ENCODE data around the gene LRRC8A. TPM values are rescaled to one million over a fixed set of nuclear protein-coding genes. Genes with fewer than 3 reads are reported as not detected.

The LRRC8A gene
- total and polyA plus RNA-seq, 2 of the 13 experiments (the other 11 are each of a cell fraction or from before 2014, with no cell fraction given) = 16.1 to 40.6 TPM

DNA sequence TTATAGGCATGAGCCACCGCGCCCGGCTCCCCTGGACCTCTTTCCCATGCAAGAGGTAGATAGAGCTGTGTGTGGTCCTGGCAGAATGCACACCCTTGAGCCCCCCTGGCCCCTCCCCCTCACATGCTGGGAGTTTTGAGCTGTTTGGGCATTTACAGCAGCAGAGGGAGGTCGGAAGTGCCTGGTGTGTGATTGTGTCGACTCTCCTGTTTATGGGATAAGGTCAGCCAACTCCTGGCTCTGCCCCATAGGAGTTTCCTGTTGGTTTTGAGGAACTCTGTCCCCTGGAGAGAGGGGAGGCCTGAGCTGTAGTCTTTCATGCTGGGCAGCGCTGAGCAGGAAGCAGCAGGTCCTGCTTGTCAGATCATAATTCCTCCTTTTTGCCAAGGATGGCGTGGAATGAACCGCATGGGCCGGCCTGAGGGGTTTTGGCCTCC lies 6.0 kb downstream of the LRRC8A start:
- in situ Hi-C loops (cut with HindIII; ENCODE audit: extremely low pct_ligation_motif_present, low pct_unique_long_range_greater_than_20kb) = no loop called here
- peaks cover 22% of the 10 kb centered on the region for H3K4me1 ChIP-seq (ENCODE audit: insufficient read depth, low read length)
- no peak overlapping the region for H3K9ac ChIP-seq (ENCODE audit: insufficient read depth, low read depth, low read length)
- DNase-seq (ENCODE audit: low spot score) = no peak
- no peak overlapping the region for H2AFZ ChIP-seq (ENCODE audit: low read length)
- POLR2A ChIA-PET = no interaction called here
- CTCF ChIA-PET (ENCODE audit: low intra/inter-chr PET ratio, low total read pairs) = no interaction called here
- H3K36me3 ChIP-seq (replicated peaks in 1 of 2; ENCODE audit: control insufficient read depth in 1 of 2, insufficient read depth in 2 of 2, low read length in 2 of 2) = peaks cover 19 to 62% of the 10 kb centered on the region in 2 experiments; a peak in 4 of 5 replicates
- no peaks in the 10 kb centered on the region for H3K9me3 ChIP-seq (ENCODE audit: low read length)
- H3K27ac ChIP-seq (ENCODE audit: extremely low read length, insufficient read depth, low read length) = no peak overlapping the region
- 97% methylated on average over 9 of the region's 9 CpGs for WGBS (ENCODE audit: low lambda C conversion rate)
- BruUV-seq (replicated peaks) = no TSS peak
- no peaks in the 10 kb centered on the region for H4K20me1 ChIP-seq (ENCODE audit: insufficient read depth, low read length)
- ATAC-seq = no peak
- no peak for TF ChIP-seq ZEB1 (IDR thresholded peaks at IDR 0.05; ENCODE audit: insufficient replicate concordance, low read depth)
- TF ChIP-seq, protein P1, sequence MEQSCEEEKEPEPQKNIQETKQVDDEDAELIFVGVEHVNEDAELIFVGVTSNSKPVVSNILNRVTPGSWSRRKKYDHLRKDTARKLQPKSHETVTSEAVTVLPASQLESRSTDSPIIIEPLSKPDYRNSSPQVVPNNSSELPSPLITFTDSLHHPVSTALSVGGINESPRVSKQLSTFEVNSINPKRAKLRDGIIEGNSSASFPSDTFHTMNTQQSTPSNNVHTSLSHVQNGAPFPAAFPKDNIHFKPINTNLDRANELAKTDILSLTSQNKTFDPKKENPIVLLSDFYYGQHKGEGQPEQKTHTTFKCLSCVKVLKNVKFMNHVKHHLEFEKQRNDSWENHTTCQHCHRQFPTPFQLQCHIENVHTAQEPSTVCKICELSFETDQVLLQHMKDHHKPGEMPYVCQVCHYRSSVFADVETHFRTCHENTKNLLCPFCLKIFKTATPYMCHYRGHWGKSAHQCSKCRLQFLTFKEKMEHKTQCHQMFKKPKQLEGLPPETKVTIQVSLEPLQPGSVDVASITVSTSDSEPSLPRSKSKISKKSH (CRISPR knock-in tag; IDR thresholded peaks at IDR 0.05; ENCODE audit: borderline replicate concordance) = no peak
- TF ChIP-seq CEBPB (IDR thresholded peaks at IDR 0.05; ENCODE audit: borderline replicate concordance, low read depth, low read length) = no peak
- TF ChIP-seq, protein P2, sequence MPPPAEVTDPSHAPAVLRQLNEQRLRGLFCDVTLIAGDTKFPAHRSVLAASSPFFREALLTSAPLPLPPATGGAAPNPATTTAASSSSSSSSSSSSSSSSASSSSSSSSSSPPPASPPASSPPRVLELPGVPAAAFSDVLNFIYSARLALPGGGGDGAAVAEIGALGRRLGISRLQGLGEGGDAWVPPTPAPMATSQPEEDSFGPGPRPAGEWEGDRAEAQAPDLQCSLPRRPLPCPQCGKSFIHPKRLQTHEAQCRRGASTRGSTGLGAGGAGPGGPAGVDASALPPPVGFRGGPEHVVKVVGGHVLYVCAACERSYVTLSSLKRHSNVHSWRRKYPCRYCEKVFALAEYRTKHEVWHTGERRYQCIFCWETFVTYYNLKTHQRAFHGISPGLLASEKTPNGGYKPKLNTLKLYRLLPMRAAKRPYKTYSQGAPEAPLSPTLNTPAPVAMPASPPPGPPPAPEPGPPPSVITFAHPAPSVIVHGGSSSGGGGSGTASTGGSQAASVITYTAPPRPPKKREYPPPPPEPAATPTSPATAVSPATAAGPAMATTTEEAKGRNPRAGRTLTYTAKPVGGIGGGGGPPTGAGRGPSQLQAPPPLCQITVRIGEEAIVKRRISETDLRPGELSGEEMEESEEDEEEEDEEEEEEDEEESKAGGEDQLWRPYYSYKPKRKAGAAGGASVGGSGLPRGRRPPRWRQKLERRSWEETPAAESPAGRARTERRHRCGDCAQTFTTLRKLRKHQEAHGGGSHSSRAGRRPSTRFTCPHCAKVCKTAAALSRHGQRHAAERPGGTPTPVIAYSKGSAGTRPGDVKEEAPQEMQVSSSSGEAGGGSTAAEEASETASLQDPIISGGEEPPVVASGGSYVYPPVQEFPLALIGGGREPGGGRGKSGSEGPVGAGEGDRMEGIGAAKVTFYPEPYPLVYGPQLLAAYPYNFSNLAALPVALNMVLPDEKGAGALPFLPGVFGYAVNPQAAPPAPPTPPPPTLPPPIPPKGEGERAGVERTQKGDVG (CRISPR knock-in tag; IDR thresholded peaks at IDR 0.05; ENCODE audit: borderline replicate concordance) = no peak
- no peak for TF ChIP-seq TEAD3 (CRISPR knock-in tag; optimal IDR thresholded peaks at IDR 0.05; ENCODE audit: borderline replicate concordance)
- no peak for TF ChIP-seq ZKSCAN1 (IDR thresholded peaks at IDR 0.05; ENCODE audit: low read length)
- no peak for TF ChIP-seq ZSCAN9 (CRISPR knock-in tag; IDR thresholded peaks at IDR 0.05; ENCODE audit: borderline replicate concordance)
- no peak for TF ChIP-seq ZNF773 (CRISPR knock-in tag; IDR thresholded peaks at IDR 0.05; ENCODE audit: borderline replicate concordance)
- peaks cover 50% of the 10 kb centered on the region for H3K79me2 ChIP-seq (ENCODE audit: insufficient read depth, low read length)
- no peaks in the 10 kb centered on the region; a peak in 1 of 5 replicates for H3K27me3 ChIP-seq (ENCODE audit: control insufficient read depth in 1 of 2, insufficient read depth in 2 of 2, low read length in 2 of 2)
- H3K4me2 ChIP-seq (ENCODE audit: low read depth, low read length) = no peak overlapping the region
- intact Hi-C loops (cut with micrococcal nuclease; ENCODE audit: unreplicated experiment) = no loop called here
- no peak overlapping the region for H3K4me3 ChIP-seq (replicated peaks in 1 of 3; ENCODE audit: insufficient read depth in 1 of 3, low read depth in 2 of 3, low read length in 3 of 3)
- no peak for FAIRE-seq
